Dermis blood vessel endothelial cell (primary cell): Measurements from ENCODE around the gene KBTBD7. TPM values are rescaled to one million over a fixed set of nuclear protein-coding genes. Genes with fewer than 3 reads are reported as not detected.

Experiments
- total RNA-seq: library from RNA; depleted of rRNA; stranded (reverse); fragments of >200 nt; gene quantifications from 2 replicates; pipeline ENCODE4 v1.2.3, GENCODE V29; 2014

KBTBD7 gene
- total RNA-seq, 1 donor from 2014 or later: 9.0 TPM

Other genes starting within 250 kb of the KBTBD7 start
- 95.5 and 124 TPM in 2 replicates for gene ELF1, start 175.3 kb downstream of the KBTBD7 start, total RNA-seq
- gene WBP4, start 133.1 kb downstream of the KBTBD7 start, total RNA-seq: 9.1 and 9.5 TPM in 2 replicates
- gene KBTBD6, start 61.8 kb downstream of the KBTBD7 start, total RNA-seq: 10.4 and 10.6 TPM in 2 replicates
- 11.7 and 14.5 TPM in 2 replicates for gene MTRF1, start 69.0 kb upstream of the KBTBD7 start, total RNA-seq
- gene NAA16, start 116.7 kb upstream of the KBTBD7 start, total RNA-seq: 10.0 and 12.8 TPM in 2 replicates